ENCODE measurements around the gene ALG10B.
"Not testable (repeated sequence)": the region's sequence is repeated elsewhere in the genome, so short reads cannot be mapped to it uniquely, and the experiment has no call there.

The ALG10B gene
- total RNA-seq: 11.2 to 12.6 (median 12.4) reads per million in 3 donors

GRCh38 chr12:38316391-38317129 is at the start of gene ALG10B:
Gene ALG10B, plus strand, starts transcription at chr12:38316774. Its CDS starts 120 bp downstream, at chr12:38316894.
- H3K27ac ChIP-seq (ENCODE audit: insufficient read depth, low read length, poor library complexity, severe bottlenecking): peak within 1 kb of the TSS; percentile 86
- H3K36me3 ChIP-seq (ENCODE audit: control insufficient read depth, insufficient read depth, low read length): no peaks in the 10 kb centered on the region
- H3K27me3 ChIP-seq (replicated peaks; ENCODE audit: control insufficient read depth, insufficient read depth, low read length, poor library complexity, severe bottlenecking): no peaks in the 10 kb centered on the region
- peak; percentile 86 to 89 (median 88) for DNase-seq
- H3K4me3 ChIP-seq (ENCODE audit: insufficient read depth, low read depth, low read length, poor library complexity, severe bottlenecking): peak within 1 kb of the TSS; percentile 95
- H3K9me3 ChIP-seq (ENCODE audit: control insufficient read depth, low read length): no peaks in the 10 kb centered on the region
- peaks cover 5% of the 10 kb centered on the region for H3K4me1 ChIP-seq (ENCODE audit: control insufficient read depth, insufficient read depth, low read length, poor library complexity, severe bottlenecking)

GRCh38 chr12:38268612-38269011 is 48.0 kb upstream of the ALG10B start:
- DNase-seq: no peak
- Histone ChIP-seq H3K27ac (ENCODE audit: insufficient read depth, low read length, poor library complexity, severe bottlenecking) (no peak overlapping the region), H3K27me3 (replicated peaks; ENCODE audit: control insufficient read depth, insufficient read depth, low read length, poor library complexity, severe bottlenecking) (no peaks in the 10 kb centered on the region), H3K4me1 (ENCODE audit: control insufficient read depth, insufficient read depth, low read length, poor library complexity, severe bottlenecking) (no peaks in the 10 kb centered on the region), H3K36me3 (ENCODE audit: control insufficient read depth, insufficient read depth, low read length) (no peaks in the 10 kb centered on the region), H3K9me3 (ENCODE audit: control insufficient read depth, low read length) (no peaks in the 10 kb centered on the region), H3K4me3 (ENCODE audit: insufficient read depth, low read depth, low read length, poor library complexity, severe bottlenecking) (no peak overlapping the region)

- no peaks in the 10 kb centered on the region for H3K4me1 ChIP-seq (ENCODE audit: control insufficient read depth, insufficient read depth, low read length, poor library complexity, severe bottlenecking)
- no peaks in the 10 kb centered on the region for H3K36me3 ChIP-seq (ENCODE audit: control insufficient read depth, insufficient read depth, low read length)
- H3K27me3 ChIP-seq (replicated peaks; ENCODE audit: control insufficient read depth, insufficient read depth, low read length, poor library complexity, severe bottlenecking): no peaks in the 10 kb centered on the region
- H3K27ac ChIP-seq (ENCODE audit: insufficient read depth, low read length, poor library complexity, severe bottlenecking): no peak overlapping the region
- DNase-seq: no peak
- H3K9me3 ChIP-seq (ENCODE audit: control insufficient read depth, low read length): no peaks in the 10 kb centered on the region
- no peak overlapping the region for H3K4me3 ChIP-seq (ENCODE audit: insufficient read depth, low read depth, low read length, poor library complexity, severe bottlenecking)
Measured at GRCh38 chr12:38269897-38270296, 46.7 kb upstream of the ALG10B start.

GRCh38 chr12:38279756-38280155 is 36.8 kb upstream of the ALG10B start:
- Histone ChIP-seq H3K27me3 (replicated peaks; ENCODE audit: control insufficient read depth, insufficient read depth, low read length, poor library complexity, severe bottlenecking) (no peaks in the 10 kb centered on the region), H3K36me3 (ENCODE audit: control insufficient read depth, insufficient read depth, low read length) (no peaks in the 10 kb centered on the region), H3K27ac (ENCODE audit: insufficient read depth, low read length, poor library complexity, severe bottlenecking) (no peak overlapping the region), H3K4me1 (ENCODE audit: control insufficient read depth, insufficient read depth, low read length, poor library complexity, severe bottlenecking) (no peaks in the 10 kb centered on the region), H3K9me3 (ENCODE audit: control insufficient read depth, low read length) (no peaks in the 10 kb centered on the region), H3K4me3 (ENCODE audit: insufficient read depth, low read depth, low read length, poor library complexity, severe bottlenecking) (no peak overlapping the region)
- DNase-seq: no peak

- H3K4me1 ChIP-seq (ENCODE audit: control insufficient read depth, insufficient read depth, low read length, poor library complexity, severe bottlenecking): no peaks in the 10 kb centered on the region
- H3K27me3 ChIP-seq (replicated peaks; ENCODE audit: control insufficient read depth, insufficient read depth, low read length, poor library complexity, severe bottlenecking): no peaks in the 10 kb centered on the region
- no peaks in the 10 kb centered on the region for H3K36me3 ChIP-seq (ENCODE audit: control insufficient read depth, insufficient read depth, low read length)
- no peak overlapping the region for H3K27ac ChIP-seq (ENCODE audit: insufficient read depth, low read length, poor library complexity, severe bottlenecking)
- no peaks in the 10 kb centered on the region for H3K9me3 ChIP-seq (ENCODE audit: control insufficient read depth, low read length)
- no peak overlapping the region for H3K4me3 ChIP-seq (ENCODE audit: insufficient read depth, low read depth, low read length, poor library complexity, severe bottlenecking)
- no peak for DNase-seq
Measured at GRCh38 chr12:38282886-38283285, 33.7 kb upstream of the ALG10B start.

GRCh38 chr12:38289396-38289795 is 27.2 kb upstream of the ALG10B start:
- Histone ChIP-seq H3K4me3 (ENCODE audit: insufficient read depth, low read depth, low read length, poor library complexity, severe bottlenecking) (no peak overlapping the region), H3K27ac (ENCODE audit: insufficient read depth, low read length, poor library complexity, severe bottlenecking) (no peak overlapping the region), H3K9me3 (ENCODE audit: control insufficient read depth, low read length) (no peaks in the 10 kb centered on the region), H3K27me3 (replicated peaks; ENCODE audit: control insufficient read depth, insufficient read depth, low read length, poor library complexity, severe bottlenecking) (no peaks in the 10 kb centered on the region), H3K4me1 (ENCODE audit: control insufficient read depth, insufficient read depth, low read length, poor library complexity, severe bottlenecking) (no peaks in the 10 kb centered on the region), H3K36me3 (ENCODE audit: control insufficient read depth, insufficient read depth, low read length) (no peaks in the 10 kb centered on the region)
- DNase-seq: no peak

GRCh38 chr12:38291160-38291559 is 25.4 kb upstream of the ALG10B start:
- H3K4me3 ChIP-seq (ENCODE audit: insufficient read depth, low read depth, low read length, poor library complexity, severe bottlenecking): no peak overlapping the region
- H3K4me1 ChIP-seq (ENCODE audit: control insufficient read depth, insufficient read depth, low read length, poor library complexity, severe bottlenecking): no peaks in the 10 kb centered on the region
- H3K27ac ChIP-seq (ENCODE audit: insufficient read depth, low read length, poor library complexity, severe bottlenecking): no peak overlapping the region
- DNase-seq: no peak
- no peaks in the 10 kb centered on the region for H3K9me3 ChIP-seq (ENCODE audit: control insufficient read depth, low read length)
- no peaks in the 10 kb centered on the region for H3K27me3 ChIP-seq (replicated peaks; ENCODE audit: control insufficient read depth, insufficient read depth, low read length, poor library complexity, severe bottlenecking)
- H3K36me3 ChIP-seq (ENCODE audit: control insufficient read depth, insufficient read depth, low read length): no peaks in the 10 kb centered on the region

GRCh38 chr12:38302972-38303371 is 13.6 kb upstream of the ALG10B start:
- not testable (repeated sequence) for H3K4me3 ChIP-seq (ENCODE audit: insufficient read depth, low read depth, low read length, poor library complexity, severe bottlenecking); H3K4me1 ChIP-seq (ENCODE audit: control insufficient read depth, insufficient read depth, low read length, poor library complexity, severe bottlenecking); H3K27me3 ChIP-seq (replicated peaks; ENCODE audit: control insufficient read depth, insufficient read depth, low read length, poor library complexity, severe bottlenecking); DNase-seq; H3K9me3 ChIP-seq (ENCODE audit: control insufficient read depth, low read length); H3K27ac ChIP-seq (ENCODE audit: insufficient read depth, low read length, poor library complexity, severe bottlenecking); H3K36me3 ChIP-seq (ENCODE audit: control insufficient read depth, insufficient read depth, low read length)

GRCh38 chr12:38321966-38322365 is 5.4 kb downstream of the ALG10B start:
- not testable (repeated sequence) for H3K36me3 ChIP-seq (ENCODE audit: control insufficient read depth, insufficient read depth, low read length); H3K9me3 ChIP-seq (ENCODE audit: control insufficient read depth, low read length); H3K27ac ChIP-seq (ENCODE audit: insufficient read depth, low read length, poor library complexity, severe bottlenecking); H3K4me3 ChIP-seq (ENCODE audit: insufficient read depth, low read depth, low read length, poor library complexity, severe bottlenecking); H3K27me3 ChIP-seq (replicated peaks; ENCODE audit: control insufficient read depth, insufficient read depth, low read length, poor library complexity, severe bottlenecking); DNase-seq; H3K4me1 ChIP-seq (ENCODE audit: control insufficient read depth, insufficient read depth, low read length, poor library complexity, severe bottlenecking)

GRCh38 chr12:38324912-38325311 is 8.3 kb downstream of the ALG10B start:
- no peaks in the 10 kb centered on the region for H3K27me3 ChIP-seq (replicated peaks; ENCODE audit: control insufficient read depth, insufficient read depth, low read length, poor library complexity, severe bottlenecking)
- DNase-seq: no peak
- H3K9me3 ChIP-seq (ENCODE audit: control insufficient read depth, low read length): no peaks in the 10 kb centered on the region
- H3K4me1 ChIP-seq (ENCODE audit: control insufficient read depth, insufficient read depth, low read length, poor library complexity, severe bottlenecking): no peaks in the 10 kb centered on the region
- no peak overlapping the region for H3K27ac ChIP-seq (ENCODE audit: insufficient read depth, low read length, poor library complexity, severe bottlenecking)
- H3K4me3 ChIP-seq (ENCODE audit: insufficient read depth, low read depth, low read length, poor library complexity, severe bottlenecking): no peak overlapping the region
- H3K36me3 ChIP-seq (ENCODE audit: control insufficient read depth, insufficient read depth, low read length): no peaks in the 10 kb centered on the region
